ENCODE data around the gene ATP6V0E1. TPM values are rescaled to one million over a fixed set of nuclear protein-coding genes. Genes with fewer than 3 reads are reported as not detected.
A peak's percentile ranks its signal among the peaks of the same experiment; 100 is the strongest.

The ATP6V0E1 gene
- total and polyA plus RNA-seq, 2 of the 8 experiments (the other 6 are each of a cell fraction or from before 2014, with no cell fraction given) = 108 to 134 TPM

- Histone ChIP-seq H4K91ac (replicated peaks; ENCODE audit: insufficient read length, low read length) (no peak overlapping the region), H2BK12ac (ENCODE audit: low read depth, low read length) (no peak overlapping the region), H3K18ac (ENCODE audit: extremely low read depth, low read length) (no peak overlapping the region), H3K23ac (ENCODE audit: insufficient read length) (no peak overlapping the region), H3K27me3 (replicated peaks in 1 of 4; ENCODE audit: control insufficient read depth in 3 of 4, extremely low read depth in 1 of 4, insufficient read depth in 3 of 4, low read length in 3 of 4) (no peaks in the 10 kb centered on the region), H2BK15ac (ENCODE audit: low read length) (no peak overlapping the region), H3K14ac (ENCODE audit: insufficient read length) (no peak overlapping the region), H3K56ac (replicated peaks; ENCODE audit: insufficient read length, low read depth, low read length) (no peak overlapping the region), H2BK120ac (replicated peaks; ENCODE audit: low read depth, low read length) (no peak overlapping the region), H3K79me2 (ENCODE audit: control insufficient read depth in 1 of 2, insufficient read depth in 2 of 2, low read length in 2 of 2) (peaks cover 3 to 49% of the 10 kb centered on the region in 2 experiments; a peak in 2 of 4 replicates), H3K4ac (replicated peaks; ENCODE audit: insufficient read length, low read depth, low read length) (no peak overlapping the region), H3K4me2 (ENCODE audit: insufficient read depth in 1 of 2, low read depth in 2 of 2, low read length in 2 of 2) (peak overlapping the region; percentile 26 to 27; a peak in 2 of 4 replicates), H3K9me3 (ENCODE audit: insufficient read depth in 2 of 2, low read depth in 1 of 2, low read length in 1 of 2) (no peaks in the 10 kb centered on the region), H3K9ac (replicated peaks in 1 of 4; ENCODE audit: extremely low read depth in 1 of 4, low read depth in 3 of 4, low read length in 3 of 4) (no peak overlapping the region), H3K4me3 (ENCODE audit: extremely low read depth in 1 of 4, insufficient read depth in 2 of 4, low read depth in 3 of 4, low read length in 4 of 4) (no peak overlapping the region), H3K27ac (ENCODE audit: low read depth, low read length) (no peak overlapping the region; the same call in 1 of the 2 replicates), H2BK5ac (ENCODE audit: low read depth, low read length) (no peak overlapping the region), H3K79me1 (ENCODE audit: low read depth, low read length) (peaks cover 3% of the 10 kb centered on the region; the same call in 1 of the 2 replicates), H4K8ac (ENCODE audit: extremely low read depth, insufficient read depth, low read length) (no peak overlapping the region), H2BK20ac (ENCODE audit: low read length) (no peak overlapping the region), H3K4me1 (replicated peaks in 1 of 4; ENCODE audit: control insufficient read depth in 3 of 4, insufficient read depth in 4 of 4, low read length in 3 of 4) (peaks cover 0 to 6% (median 1%) of the 10 kb centered on the region in 4 experiments; a peak in 2 of 7 replicates), H2AFZ (ENCODE audit: low read length) (no peak overlapping the region), H4K20me1 (replicated peaks in 1 of 2; ENCODE audit: control insufficient read depth in 1 of 2, insufficient read depth in 2 of 2, low read length in 2 of 2) (peaks cover 0 to 5% of the 10 kb centered on the region in 2 experiments), H4K5ac (ENCODE audit: insufficient read length, low read depth, low read length) (no peak overlapping the region), H2AK5ac (ENCODE audit: low read depth, low read length) (peak overlapping the region; percentile 82; the same call in 1 of the 2 replicates), H3K23me2 (ENCODE audit: low read depth, low read length) (no peaks in the 10 kb centered on the region), H3K36me3 (ENCODE audit: control insufficient read depth in 2 of 4, insufficient read depth in 4 of 4, low read length in 3 of 4) (peaks cover 0 to 6% (median 6%) of the 10 kb centered on the region in 4 experiments; a peak in 2 of 8 replicates)
- POLR2A ChIA-PET (ENCODE audit: partially characterized antibody) = interaction anchor here (0.8 to 1.3 kb wide), 2 partner anchors 14 to 30 kb away, joined by 3 to 4 read pairs; no protein-coding TSS in a partner anchor
- FAIRE-seq (no peak), DNase-seq (ENCODE audit: low read depth in 1 of 2, low spot score in 2 of 2) (no peak)
- CTCF ChIA-PET (ENCODE audit: partially characterized antibody) = interaction anchor here (0.5 to 1.7 kb wide), 8 partner anchors 21 to 309 kb away, joined by 3 to 5 read pairs (median 4); partner anchors contain the start of gene ATP6V0E1
- 78% methylated on average over 12 of the region's 13 CpGs; no CpG with 5 or more reads in 1 of the 2 experiments for WGBS, 2 experiments (ENCODE audit: extremely low coverage in 1 of 2, insufficient coverage in 1 of 2, insufficient read length in 1 of 2, insufficient replicate concordance in 2 of 2, low coverage in 1 of 2, low lambda C conversion rate in 2 of 2, missing lambda C conversion rate in 1 of 2)
- no peak for TF ChIP-seq RXRA (IDR thresholded peaks at IDR 0.05; ENCODE audit: insufficient read depth, low read depth, low read length)
- TF ChIP-seq SIRT6 (IDR thresholded peaks at IDR 0.05; ENCODE audit: low read length) = no peak
- no peak for TF ChIP-seq NRF1 (IDR thresholded peaks at IDR 0.05; ENCODE audit: low read depth, low read length)
- TF ChIP-seq BACH1 (IDR thresholded peaks at IDR 0.05; ENCODE audit: low read length) = no peak
- no peak for TF ChIP-seq TEAD4 (IDR thresholded peaks at IDR 0.05; ENCODE audit: low read depth, low read length)
- no peak for TF ChIP-seq RNF2 (IDR thresholded peaks at IDR 0.05; ENCODE audit: borderline replicate concordance, low read depth, low read length, missing control alignments, poor library complexity, severe bottlenecking)
- no peak for TF ChIP-seq EZH2 (IDR thresholded peaks at IDR 0.05; ENCODE audit: low read depth, low read length, severe bottlenecking)
- no peak for TF ChIP-seq CTBP2 (IDR thresholded peaks at IDR 0.05; ENCODE audit: borderline replicate concordance, insufficient read depth, insufficient read length, low read length)
- no peak for TF ChIP-seq PHF8 (conservative IDR thresholded peaks at IDR 0.05; ENCODE audit: low read depth, low read length)
- no peak for TF ChIP-seq EGR1 (IDR thresholded peaks at IDR 0.05; ENCODE audit: borderline replicate concordance, low read depth, low read length)
- no peak for TF ChIP-seq BRCA1 (IDR thresholded peaks at IDR 0.05; ENCODE audit: low read depth, low read length)
Measured at GRCh38 chr5:173015598-173016455, 32.3 kb downstream of the ATP6V0E1 start.
